ENCODE data around the gene GRM6. TPM values are rescaled to one million over a fixed set of nuclear protein-coding genes. Genes with fewer than 3 reads are reported as not detected.

The GRM6 gene
- total and polyA plus RNA-seq, 8 donors = not detected

DNA sequence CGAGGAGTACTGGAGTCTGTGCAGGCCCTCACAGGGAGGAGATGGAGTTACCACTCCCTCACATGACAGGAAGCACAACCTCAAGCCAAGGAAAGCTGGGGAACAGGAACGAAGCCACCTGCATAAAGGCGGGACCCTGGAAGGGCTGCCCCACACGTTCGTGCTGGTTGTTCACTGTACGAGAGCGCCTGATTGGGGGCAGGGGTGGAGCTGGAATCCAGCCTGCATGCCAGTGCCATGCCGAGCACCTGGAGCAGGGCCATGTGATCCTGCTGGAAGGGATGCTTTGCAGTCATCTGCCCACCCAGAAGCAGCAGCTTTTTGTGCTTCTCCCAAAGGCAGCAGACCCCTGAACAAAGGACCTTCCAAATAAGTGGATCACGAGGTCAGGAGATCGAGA is 11.4 kb downstream of the GRM6 start:
- Histone ChIP-seq H3K36me3 (peaks cover 0 to 7% (median 0%) of the 10 kb centered on the region in 4 donors), H3K27ac (no peak overlapping the region), H3K4me1 (no peaks in the 10 kb centered on the region), H3K27me3 (no peaks in the 10 kb centered on the region), H3K4me3 (no peak overlapping the region), H3K9me3 (peaks cover 37 to 97% (median 91%) of the 10 kb centered on the region in 4 donors)
- DNase-seq = no peak
- TF ChIP-seq EP300 (IDR thresholded peaks at IDR 0.05) (no peak), POLR2A (IDR thresholded peaks at IDR 0.05) (no peak), POLR2AphosphoS5 (IDR thresholded peaks at IDR 0.05) (no peak)
- TF ChIP-seq, protein P1, sequence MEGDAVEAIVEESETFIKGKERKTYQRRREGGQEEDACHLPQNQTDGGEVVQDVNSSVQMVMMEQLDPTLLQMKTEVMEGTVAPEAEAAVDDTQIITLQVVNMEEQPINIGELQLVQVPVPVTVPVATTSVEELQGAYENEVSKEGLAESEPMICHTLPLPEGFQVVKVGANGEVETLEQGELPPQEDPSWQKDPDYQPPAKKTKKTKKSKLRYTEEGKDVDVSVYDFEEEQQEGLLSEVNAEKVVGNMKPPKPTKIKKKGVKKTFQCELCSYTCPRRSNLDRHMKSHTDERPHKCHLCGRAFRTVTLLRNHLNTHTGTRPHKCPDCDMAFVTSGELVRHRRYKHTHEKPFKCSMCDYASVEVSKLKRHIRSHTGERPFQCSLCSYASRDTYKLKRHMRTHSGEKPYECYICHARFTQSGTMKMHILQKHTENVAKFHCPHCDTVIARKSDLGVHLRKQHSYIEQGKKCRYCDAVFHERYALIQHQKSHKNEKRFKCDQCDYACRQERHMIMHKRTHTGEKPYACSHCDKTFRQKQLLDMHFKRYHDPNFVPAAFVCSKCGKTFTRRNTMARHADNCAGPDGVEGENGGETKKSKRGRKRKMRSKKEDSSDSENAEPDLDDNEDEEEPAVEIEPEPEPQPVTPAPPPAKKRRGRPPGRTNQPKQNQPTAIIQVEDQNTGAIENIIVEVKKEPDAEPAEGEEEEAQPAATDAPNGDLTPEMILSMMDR (IDR thresholded peaks at IDR 0.05) = no peak
- intact Hi-C loops (cut with DNase I; ENCODE audit: low total_unique reads) = no loop called here
- WGBS, 5 donors = 83 to 96% (median 92%) methylated on average over 10 of the region's 10 CpGs

DNA sequence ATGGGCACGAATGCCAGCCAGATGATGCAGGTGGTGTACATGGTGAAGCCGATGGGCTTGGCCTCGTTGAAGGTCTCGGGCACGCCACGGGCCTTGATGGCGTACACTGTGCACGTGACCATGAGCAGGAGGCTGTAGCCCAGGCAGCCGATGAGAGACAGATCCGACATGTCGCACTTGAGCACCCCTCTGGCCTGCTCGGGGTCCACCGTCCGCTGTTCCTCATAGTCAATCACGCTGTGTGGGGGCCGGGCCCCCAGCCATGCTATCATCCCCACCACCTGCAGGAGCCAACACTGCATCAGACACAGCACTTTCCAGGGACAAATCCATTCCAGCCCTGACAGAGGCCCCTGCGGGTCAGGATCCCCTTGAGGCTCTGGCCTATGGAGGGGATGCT is 12.2 kb downstream of the GRM6 start:
- intact Hi-C loops (cut with DNase I; ENCODE audit: low total_unique reads) = no loop called here
- Histone ChIP-seq H3K4me3 (no peak overlapping the region), H3K27ac (no peak overlapping the region), H3K4me1 (no peaks in the 10 kb centered on the region), H3K36me3 (peaks cover 0 to 15% (median 0%) of the 10 kb centered on the region in 4 donors), H3K9me3 (peaks cover 37 to 97% (median 90%) of the 10 kb centered on the region in 4 donors), H3K27me3 (no peaks in the 10 kb centered on the region)
- 76 to 97% (median 93%) methylated on average over 15 to 17 of the region's 17 CpGs for WGBS, 5 donors
- TF ChIP-seq EP300 (IDR thresholded peaks at IDR 0.05) (no peak), POLR2AphosphoS5 (IDR thresholded peaks at IDR 0.05) (no peak), POLR2A (IDR thresholded peaks at IDR 0.05) (no peak)
- TF ChIP-seq, protein P1 (IDR thresholded peaks at IDR 0.05) = no peak
- no peak for DNase-seq

DNA sequence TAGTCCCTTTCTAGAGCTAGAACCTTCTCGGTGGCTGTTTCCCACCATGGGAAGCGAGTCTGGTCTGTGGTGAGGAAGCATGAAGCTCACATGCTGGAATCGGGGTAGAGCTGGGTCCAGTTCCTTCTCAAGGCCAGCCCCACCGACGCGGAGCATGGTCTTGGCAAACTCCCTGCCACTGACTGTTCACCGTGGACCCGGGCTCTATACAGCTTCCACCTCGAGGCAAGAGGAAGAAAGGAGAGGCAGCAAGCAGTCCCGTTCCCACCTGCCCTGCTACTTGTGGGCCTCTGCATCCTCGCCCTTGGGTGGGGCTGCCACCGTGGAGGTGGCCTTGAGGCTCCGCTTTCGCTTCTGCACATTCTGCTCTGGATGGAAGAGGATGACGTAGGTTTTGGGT is 13.7 kb downstream of the GRM6 start:
- no peak overlapping the region for H3K4me3 ChIP-seq
- no peaks in the 10 kb centered on the region for H3K4me1 ChIP-seq
- WGBS, 5 donors = 93 to 96% (median 94%) methylated on average over 15 of the region's 15 CpGs
- no peak for DNase-seq
- H3K9me3 ChIP-seq = peaks cover 51 to 97% (median 92%) of the 10 kb centered on the region in 4 donors
- no peaks in the 10 kb centered on the region for H3K27me3 ChIP-seq
- H3K36me3 ChIP-seq = peaks cover 0 to 30% (median 6%) of the 10 kb centered on the region in 4 donors
- no peak overlapping the region for H3K27ac ChIP-seq
- TF ChIP-seq POLR2AphosphoS5 (IDR thresholded peaks at IDR 0.05) (no peak), POLR2A (IDR thresholded peaks at IDR 0.05) (no peak), EP300 (IDR thresholded peaks at IDR 0.05) (no peak)
- TF ChIP-seq, protein P1 (IDR thresholded peaks at IDR 0.05) = no peak
- intact Hi-C loops (cut with DNase I; ENCODE audit: low total_unique reads) = no loop called here

DNA sequence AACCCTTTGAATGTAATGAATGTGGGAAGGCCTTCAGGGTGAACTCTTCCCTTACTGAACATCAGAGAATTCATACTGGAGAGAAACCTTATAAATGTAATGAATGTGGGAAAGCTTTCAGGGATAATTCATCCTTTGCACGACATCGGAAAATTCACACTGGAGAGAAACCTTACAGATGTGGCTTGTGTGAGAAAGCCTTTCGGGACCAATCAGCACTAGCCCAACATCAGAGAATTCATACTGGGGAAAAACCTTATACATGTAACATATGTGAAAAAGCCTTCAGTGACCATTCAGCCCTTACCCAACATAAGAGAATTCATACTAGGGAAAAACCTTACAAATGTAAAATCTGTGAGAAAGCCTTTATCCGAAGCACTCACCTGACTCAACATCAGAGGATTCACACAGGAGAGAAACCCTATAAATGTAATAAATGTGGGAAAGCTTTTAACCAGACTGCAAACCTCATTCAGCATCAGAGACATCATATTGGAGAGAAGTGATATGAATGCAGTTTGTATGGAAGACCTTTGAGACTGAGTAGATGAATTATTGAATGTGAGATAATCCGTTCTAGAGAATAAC is 29.6 kb downstream of the GRM6 start:
- H3K27me3 ChIP-seq = no peaks in the 10 kb centered on the region
- peaks cover 22 to 66% (median 43%) of the 10 kb centered on the region in 4 donors for H3K36me3 ChIP-seq
- 96 to 98% (median 97%) methylated on average over 5 of the region's 5 CpGs for WGBS, 5 donors
- intact Hi-C loops (cut with DNase I; ENCODE audit: low total_unique reads) = no loop called here
- DNase-seq = no peak
- TF ChIP-seq, protein P1 (IDR thresholded peaks at IDR 0.05) = no peak
- TF ChIP-seq POLR2A (IDR thresholded peaks at IDR 0.05) (no peak), EP300 (IDR thresholded peaks at IDR 0.05) (no peak), POLR2AphosphoS5 (IDR thresholded peaks at IDR 0.05) (no peak)
- no peaks in the 10 kb centered on the region for H3K4me1 ChIP-seq
- H3K27ac ChIP-seq = no peak overlapping the region
- H3K9me3 ChIP-seq = peaks cover 59 to 100% (median 85%) of the 10 kb centered on the region in 4 donors
- no peak overlapping the region for H3K4me3 ChIP-seq

Data from stomach (tissue), 9 donors.